H1 (cell line): Measurements from ENCODE around the gene KLHL8. TPM values are rescaled to one million over a fixed set of nuclear protein-coding genes. Genes with fewer than 3 reads are reported as not detected.

ENCODE experiments used
- CHD1 ChIP-seq: IDR thresholded peaks from 2 replicates; pipeline ENCODE4 v1.6.1; 2012; ENCODE audit warnings: low read depth, low read length, improper control_type of control experiment
- EP300 ChIP-seq, 2 experiments: IDR thresholded peaks; 1 replicate in 1 of 2; 2 replicates in 1 of 2; pipeline ENCODE4 v1.6.1; 2011 to 2012; ENCODE audit warnings: low read depth in 2 of 2, low read length in 2 of 2, mild to moderate bottlenecking in 2 of 2, borderline replicate concordance in 1 of 2, inconsistent platforms in 1 of 2, moderate library complexity in 1 of 2
- EZH2 ChIP-seq: fragments of 200-600 bp; sonication (generic); IDR thresholded peaks from 2 replicates; pipeline ENCODE4 v1.7.1; 2012; ENCODE audit warnings: low read depth, mild to moderate bottlenecking, moderate library complexity, low read length, inconsistent platforms; ENCODE audit not compliant: severe bottlenecking
- MAFK ChIP-seq: IDR thresholded peaks from 2 replicates; pipeline ENCODE4 v1.6.1; 2012; ENCODE audit warnings: low read depth, mild to moderate bottlenecking, improper control_type of control experiment, low read length
- MAX ChIP-seq: IDR thresholded peaks from 2 replicates; pipeline ENCODE4 v1.6.1; 2012; ENCODE audit warnings: inconsistent platforms
- ZNF274 ChIP-seq: IDR thresholded peaks from 2 replicates; pipeline ENCODE4 v1.7.0; 2012; ENCODE audit warnings: low read length, borderline replicate concordance; ENCODE audit errors: extremely low read depth
- polyA plus RNA-seq, 7 experiments: library from polyadenylated mRNA; depleted of rRNA in 3 of 7; stranded (reverse) in 5 of 7; unstranded in 2 of 7; fragments of >200 nt in 5 of 7; fragments of 200-250 nt in 2 of 7; gene quantifications; 1 replicate in 5 of 7; 2 replicates in 1 of 7; 4 replicates in 1 of 7; pipeline versions ENCODE4 v1.2.1 to v1.2.3, GENCODE V29; 2011 to 2013; ENCODE audit warnings: missing spikeins in 2 of 7, mixed read lengths in 2 of 7
- total RNA-seq: library from RNA; stranded (reverse); fragmentation: NEBNext Ultra II Directional; extraction: Animal tissue kit (Norgen Biotek cat#: 25700); gene quantifications from 2 replicates; pipeline ENCODE4 v1.2.1, GENCODE V29; 2021

Gene KLHL8
- total and polyA plus RNA-seq, 2 of the 8 experiments (the other 6 are each of a cell fraction or from before 2014, with no cell fraction given) = 0.94 to 8.1 TPM

GRCh38 chr4:87230806-87231205, 10.4 kb upstream of the KLHL8 start (continued):
- no peak for TF ChIP-seq EP300 (IDR thresholded peaks at IDR 0.05; ENCODE audit: borderline replicate concordance in 1 of 2, low read depth in 2 of 2, low read length in 2 of 2)
- TF ChIP-seq MAFK = no peak
- no peak for TF ChIP-seq ZNF274
- TF ChIP-seq EZH2 = no peak
- no peak for TF ChIP-seq CHD1
- no peak for TF ChIP-seq MAX
